Ramos (cell line): Measurements from ENCODE around the gene PRMT1.

ENCODE experiments used
- in situ Hi-C: fragments of 300-500 bp; cut with MboI; formaldehyde crosslinking; loops from one replicate; pipeline ENCODE4 v1.14.3; 2022; ENCODE audit warnings: low sequenced_read_pairs; ENCODE audit not compliant: unreplicated experiment

Gene PRMT1

GRCh38 chr19:49687150-49687549 lies 10.1 kb downstream of the PRMT1 start:
- in situ Hi-C loops = no loop called here

GRCh38 chr19:49687566-49688316 lies 10.7 kb downstream of the PRMT1 start:
- in situ Hi-C loops = no loop called here

DNA sequence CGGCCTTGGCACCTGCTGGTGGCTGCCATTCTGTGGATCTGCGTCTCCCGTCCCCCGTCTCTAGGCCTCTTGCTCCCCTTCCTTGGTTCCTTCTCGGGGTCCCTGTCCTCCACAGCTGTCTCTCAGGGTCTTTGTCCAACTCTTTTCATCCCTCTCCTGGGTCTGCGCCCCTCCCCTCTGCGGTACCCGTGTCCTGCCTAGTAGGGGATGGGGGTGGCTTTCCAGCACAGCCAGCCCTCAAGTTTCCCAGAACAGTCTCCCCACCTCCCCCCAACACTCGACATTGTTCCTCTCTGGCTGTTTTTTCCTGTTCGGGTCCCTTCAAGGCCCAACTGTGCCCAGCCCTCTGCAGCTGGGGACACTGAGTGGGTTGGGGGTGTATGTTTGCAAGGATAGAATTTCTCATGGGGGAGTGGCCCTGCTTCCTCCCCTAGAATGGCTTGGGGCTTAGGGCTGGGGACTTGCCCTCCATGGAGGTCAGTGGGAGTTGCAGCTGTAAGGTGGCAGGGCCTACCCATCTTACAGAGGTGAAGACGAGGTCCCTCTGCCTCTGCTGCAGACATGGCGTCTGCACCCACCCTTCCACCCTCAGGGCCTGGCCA lies 11.6 kb downstream of the PRMT1 start:
- in situ Hi-C loops = no loop called here

DNA sequence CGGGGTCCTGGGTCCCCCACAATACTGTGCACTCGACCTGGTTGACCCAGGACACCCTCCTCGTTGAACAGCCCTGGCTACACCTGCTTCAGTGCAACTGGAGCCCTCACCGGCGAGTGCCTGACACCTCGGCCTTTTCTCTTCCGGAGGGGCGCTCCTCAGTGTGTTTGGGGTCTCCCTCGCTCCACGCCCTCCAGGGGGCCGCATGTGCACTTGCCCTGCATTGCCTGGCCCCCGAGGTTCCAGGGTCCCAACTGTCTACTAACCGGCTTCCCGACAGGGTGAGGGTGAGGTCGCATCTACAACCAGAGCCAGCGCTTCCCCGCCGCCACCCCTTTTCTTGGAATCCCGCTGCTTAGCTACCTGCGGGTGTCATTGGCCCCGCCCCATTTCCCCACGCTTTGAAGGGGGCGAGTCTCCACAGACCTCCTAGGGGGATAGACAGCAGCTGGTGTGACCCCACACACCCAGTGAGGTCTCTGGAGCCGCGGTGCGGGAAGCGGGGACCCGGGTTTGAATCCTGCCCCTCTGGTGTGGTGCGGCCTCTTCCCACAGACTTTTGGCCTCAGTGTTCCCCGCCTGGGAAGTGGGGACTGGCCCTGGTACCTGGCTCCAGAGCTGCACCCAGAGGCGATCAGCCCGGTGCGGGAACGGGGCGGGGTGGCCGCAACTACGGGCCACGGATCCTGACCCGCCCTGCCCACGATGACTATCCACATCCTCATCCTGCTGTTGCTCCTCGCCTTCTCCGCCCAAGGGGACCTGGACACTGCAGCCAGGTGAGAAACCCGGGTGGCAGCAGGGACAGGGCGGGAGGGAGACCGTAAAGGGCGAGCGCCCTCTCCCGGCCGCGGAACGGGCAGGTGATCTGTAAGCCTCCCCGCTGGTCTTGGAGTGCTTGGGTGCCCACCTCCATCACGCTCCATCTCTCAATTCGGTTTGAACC lies 12.3 kb downstream of the PRMT1 start, which contains the start of gene ADM5:
Gene ADM5 (plus strand): TSS at position 462 of the 946 bp plus-strand sequence. CDS start 244 bp downstream, at position 706.
- in situ Hi-C loops = no loop called here

DNA sequence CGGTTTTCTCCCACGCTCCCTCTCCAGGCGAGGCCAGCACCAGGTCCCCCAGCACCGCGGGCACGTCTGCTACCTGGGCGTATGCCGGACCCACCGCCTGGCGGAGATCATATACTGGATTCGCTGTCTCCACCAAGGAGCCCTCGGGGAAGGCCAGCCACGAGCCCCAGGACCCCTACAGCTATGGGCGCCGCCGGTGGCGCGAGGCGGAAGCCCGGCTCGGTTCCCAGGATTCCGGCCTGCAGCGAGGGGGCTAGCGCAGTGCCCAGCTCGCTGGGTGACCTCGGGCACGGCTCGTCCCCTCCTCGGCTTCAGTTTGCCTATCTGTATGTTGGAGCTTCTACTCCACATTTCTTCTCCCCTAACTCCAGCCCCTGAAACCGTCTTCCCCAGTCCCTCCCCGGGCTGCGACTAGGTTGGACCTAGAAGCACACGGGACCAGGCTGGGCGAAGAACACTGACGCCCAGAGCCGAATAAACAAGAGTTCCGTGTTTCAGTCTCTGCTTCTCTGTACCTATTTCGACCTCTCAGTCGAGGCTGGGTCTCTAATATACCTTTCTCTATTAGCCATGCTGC lies 13.1 kb downstream of the PRMT1 start:
- in situ Hi-C loops = no loop called here

DNA sequence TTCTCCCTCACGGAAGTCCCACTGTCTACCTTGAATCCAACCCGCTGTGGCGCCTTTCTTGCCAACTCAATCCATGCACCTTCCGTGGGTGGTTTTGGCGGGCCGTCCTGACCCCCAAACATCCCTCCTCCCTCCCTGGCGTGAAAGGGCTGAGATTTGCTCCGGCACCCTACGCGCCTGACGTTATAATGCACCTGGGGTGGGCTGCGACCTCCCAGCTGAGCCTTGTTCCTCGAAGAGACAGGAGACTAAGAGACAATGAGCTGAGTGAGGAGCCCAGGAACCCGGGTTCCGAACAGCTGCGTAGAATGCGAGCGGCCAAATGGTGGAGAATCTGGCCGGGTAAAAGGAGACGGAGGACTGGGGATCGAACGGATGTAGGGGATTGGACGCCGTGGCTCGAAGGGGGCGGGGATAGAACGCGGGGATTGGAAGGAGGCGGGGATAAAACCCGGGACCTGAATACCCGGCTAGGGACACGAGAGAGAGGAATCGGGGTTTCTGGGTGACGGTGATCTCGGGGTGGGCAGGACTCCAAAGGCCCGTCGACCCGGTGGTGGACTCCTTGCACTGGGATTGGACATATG lies 13.7 kb downstream of the PRMT1 start, which contains the start of gene CPT1C:
Gene CPT1C (plus strand): TSS at position 461 of the 587 bp plus-strand sequence. CDS start 1,137 bp downstream, outside the sequence.
- in situ Hi-C loops = no loop called here

GRCh38 chr19:49691243-49692146 lies 14.4 kb downstream of the PRMT1 start:
- in situ Hi-C loops = no loop called here

DNA sequence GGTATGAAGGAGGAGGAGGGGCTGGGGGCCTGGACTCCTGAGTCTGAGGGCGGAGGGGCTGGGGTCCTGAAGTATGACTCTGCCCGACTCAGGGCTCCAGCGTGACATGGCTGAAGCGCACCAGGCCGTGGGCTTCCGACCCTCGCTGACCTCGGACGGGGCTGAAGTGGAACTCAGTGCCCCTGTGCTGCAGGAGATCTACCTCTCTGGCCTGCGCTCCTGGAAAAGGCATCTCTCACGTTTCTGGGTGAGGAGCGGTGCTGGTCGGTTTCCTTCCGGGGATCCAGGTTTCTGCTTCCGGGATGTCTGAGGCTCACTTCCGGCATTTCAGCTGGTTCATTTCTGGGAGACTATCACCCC lies 15.1 kb downstream of the PRMT1 start:
- in situ Hi-C loops = no loop called here

- in situ Hi-C loops = no loop called here
Measured at GRCh38 chr19:49696115-49696514, 19.0 kb downstream of the PRMT1 start.

GRCh38 chr19:49696865-49697264 lies 19.8 kb downstream of the PRMT1 start:
- in situ Hi-C loops = no loop called here

- in situ Hi-C loops = no loop called here
Measured at GRCh38 chr19:49699364-49699763, 22.3 kb downstream of the PRMT1 start.

GRCh38 chr19:49700563-49700962 lies 23.5 kb downstream of the PRMT1 start:
- in situ Hi-C loops = no loop called here

- in situ Hi-C loops = no loop called here
Measured at GRCh38 chr19:49701271-49701786, 24.3 kb downstream of the PRMT1 start.

- in situ Hi-C loops = no loop called here
Measured at GRCh38 chr19:49704888-49705642, 28.0 kb downstream of the PRMT1 start.

DNA sequence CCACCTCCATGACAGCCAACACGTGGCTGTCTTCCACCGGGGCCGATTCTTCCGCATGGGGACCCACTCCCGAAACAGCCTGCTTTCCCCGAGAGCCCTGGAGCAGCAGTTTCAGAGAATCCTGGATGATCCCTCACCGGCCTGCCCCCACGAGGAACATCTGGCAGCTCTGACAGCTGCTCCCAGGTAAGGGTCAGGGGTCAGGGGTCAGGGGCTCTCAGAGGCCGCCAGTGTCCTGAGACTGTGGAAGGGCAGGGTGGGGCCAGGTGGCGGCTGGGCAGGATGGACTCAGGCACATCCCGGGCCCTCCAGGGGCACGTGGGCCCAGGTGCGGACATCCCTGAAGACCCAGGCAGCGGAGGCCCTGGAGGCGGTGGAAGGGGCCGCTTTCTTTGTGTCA lies 28.8 kb downstream of the PRMT1 start:
- in situ Hi-C loops = no loop called here

DNA sequence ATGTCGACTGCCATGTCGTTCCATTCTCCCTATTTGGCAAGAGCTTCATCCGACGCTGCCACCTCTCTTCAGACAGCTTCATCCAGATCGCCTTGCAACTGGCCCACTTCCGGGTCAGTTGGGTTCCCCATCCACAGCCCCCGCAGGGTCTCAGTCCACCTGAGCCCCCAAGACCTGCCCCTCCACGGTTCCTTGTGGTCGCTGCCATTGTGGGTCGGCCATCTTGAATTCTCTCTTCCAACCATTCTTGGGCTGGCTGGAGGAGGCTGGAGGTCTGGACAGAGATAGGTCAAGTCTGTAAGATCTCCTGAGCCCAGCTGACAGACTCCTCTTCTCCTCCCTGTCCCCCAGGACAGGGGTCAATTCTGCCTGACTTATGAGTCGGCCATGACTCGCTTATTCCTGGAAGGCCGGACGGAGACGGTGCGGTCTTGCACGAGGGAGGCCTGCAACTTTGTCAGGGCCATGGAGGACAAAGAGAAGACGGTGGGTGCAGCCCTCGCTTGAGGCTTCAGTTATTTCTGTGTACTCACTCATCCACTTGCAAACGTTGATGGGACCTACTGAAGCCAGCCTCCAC lies 33.4 kb downstream of the PRMT1 start:
- in situ Hi-C loops = no loop called here

DNA sequence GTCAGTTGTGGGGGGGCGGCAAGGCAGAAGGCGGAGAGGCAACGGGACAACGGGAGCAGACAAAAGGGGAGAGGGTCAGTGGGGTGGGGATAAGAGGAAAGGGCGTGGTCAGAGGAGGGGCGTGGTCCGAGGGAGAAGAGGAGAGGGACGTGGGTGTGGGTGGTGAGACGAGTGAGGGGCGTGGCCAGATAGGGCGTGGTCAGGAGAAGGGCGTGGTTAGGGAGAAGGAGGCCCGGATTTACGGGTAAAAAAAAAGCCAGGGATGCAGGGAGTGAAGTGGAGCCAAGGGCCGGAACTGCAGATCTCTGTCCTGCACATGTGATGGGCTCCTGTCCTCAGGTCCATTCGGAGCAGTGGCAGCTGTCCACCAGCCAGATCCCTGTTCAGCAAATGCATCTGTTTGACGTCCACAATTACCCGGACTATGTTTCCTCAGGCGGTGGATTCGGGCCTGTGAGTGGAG lies 35.4 kb downstream of the PRMT1 start:
- in situ Hi-C loops = no loop called here
